ENCODE results near the gene KANSL1L.

DNA sequence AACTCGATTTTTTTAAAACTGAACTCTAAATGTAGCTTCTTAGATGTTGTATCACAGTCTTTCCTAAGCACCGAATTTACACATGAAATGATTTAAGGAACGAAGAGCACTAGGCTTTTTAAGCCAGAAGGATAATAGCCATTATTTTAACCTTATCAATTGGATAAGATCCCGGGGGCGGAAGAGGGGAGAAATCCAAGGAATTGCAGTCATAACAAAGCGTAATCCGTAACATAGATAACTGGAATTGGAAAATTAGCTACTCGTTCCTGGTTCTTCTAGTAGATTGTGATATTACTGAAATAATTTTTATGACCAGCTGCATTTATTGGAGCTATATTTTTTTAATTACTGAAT, 988 bp upstream of the KANSL1L start:
- TF ChIP-seq, protein P1, sequence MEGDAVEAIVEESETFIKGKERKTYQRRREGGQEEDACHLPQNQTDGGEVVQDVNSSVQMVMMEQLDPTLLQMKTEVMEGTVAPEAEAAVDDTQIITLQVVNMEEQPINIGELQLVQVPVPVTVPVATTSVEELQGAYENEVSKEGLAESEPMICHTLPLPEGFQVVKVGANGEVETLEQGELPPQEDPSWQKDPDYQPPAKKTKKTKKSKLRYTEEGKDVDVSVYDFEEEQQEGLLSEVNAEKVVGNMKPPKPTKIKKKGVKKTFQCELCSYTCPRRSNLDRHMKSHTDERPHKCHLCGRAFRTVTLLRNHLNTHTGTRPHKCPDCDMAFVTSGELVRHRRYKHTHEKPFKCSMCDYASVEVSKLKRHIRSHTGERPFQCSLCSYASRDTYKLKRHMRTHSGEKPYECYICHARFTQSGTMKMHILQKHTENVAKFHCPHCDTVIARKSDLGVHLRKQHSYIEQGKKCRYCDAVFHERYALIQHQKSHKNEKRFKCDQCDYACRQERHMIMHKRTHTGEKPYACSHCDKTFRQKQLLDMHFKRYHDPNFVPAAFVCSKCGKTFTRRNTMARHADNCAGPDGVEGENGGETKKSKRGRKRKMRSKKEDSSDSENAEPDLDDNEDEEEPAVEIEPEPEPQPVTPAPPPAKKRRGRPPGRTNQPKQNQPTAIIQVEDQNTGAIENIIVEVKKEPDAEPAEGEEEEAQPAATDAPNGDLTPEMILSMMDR (IDR thresholded peaks at IDR 0.05 in 2 of 3, conservative IDR thresholded peaks at IDR 0.05 in 1 of 3; ENCODE audit: borderline replicate concordance in 1 of 3, insufficient read depth in 1 of 3, low read depth in 2 of 3, low read length in 2 of 3) = no peak
- TF ChIP-seq EZH2phosphoT487 (IDR thresholded peaks at IDR 0.05; ENCODE audit: borderline replicate concordance) (no peak), JUND (IDR thresholded peaks at IDR 0.05) (no peak), POLR2AphosphoS5 (IDR thresholded peaks at IDR 0.05; ENCODE audit: low read depth, low read length) (no peak), ELF1 (IDR thresholded peaks at IDR 0.05; ENCODE audit: borderline replicate concordance, low read depth) (no peak), RAD21 (IDR thresholded peaks at IDR 0.05; ENCODE audit: low read depth) (no peak), EZH2 (IDR thresholded peaks at IDR 0.05) (no peak), ZNF274 (IDR thresholded peaks at IDR 0.05; ENCODE audit: low read depth, low read length) (no peak)
- TF ChIP-seq, protein P2, sequence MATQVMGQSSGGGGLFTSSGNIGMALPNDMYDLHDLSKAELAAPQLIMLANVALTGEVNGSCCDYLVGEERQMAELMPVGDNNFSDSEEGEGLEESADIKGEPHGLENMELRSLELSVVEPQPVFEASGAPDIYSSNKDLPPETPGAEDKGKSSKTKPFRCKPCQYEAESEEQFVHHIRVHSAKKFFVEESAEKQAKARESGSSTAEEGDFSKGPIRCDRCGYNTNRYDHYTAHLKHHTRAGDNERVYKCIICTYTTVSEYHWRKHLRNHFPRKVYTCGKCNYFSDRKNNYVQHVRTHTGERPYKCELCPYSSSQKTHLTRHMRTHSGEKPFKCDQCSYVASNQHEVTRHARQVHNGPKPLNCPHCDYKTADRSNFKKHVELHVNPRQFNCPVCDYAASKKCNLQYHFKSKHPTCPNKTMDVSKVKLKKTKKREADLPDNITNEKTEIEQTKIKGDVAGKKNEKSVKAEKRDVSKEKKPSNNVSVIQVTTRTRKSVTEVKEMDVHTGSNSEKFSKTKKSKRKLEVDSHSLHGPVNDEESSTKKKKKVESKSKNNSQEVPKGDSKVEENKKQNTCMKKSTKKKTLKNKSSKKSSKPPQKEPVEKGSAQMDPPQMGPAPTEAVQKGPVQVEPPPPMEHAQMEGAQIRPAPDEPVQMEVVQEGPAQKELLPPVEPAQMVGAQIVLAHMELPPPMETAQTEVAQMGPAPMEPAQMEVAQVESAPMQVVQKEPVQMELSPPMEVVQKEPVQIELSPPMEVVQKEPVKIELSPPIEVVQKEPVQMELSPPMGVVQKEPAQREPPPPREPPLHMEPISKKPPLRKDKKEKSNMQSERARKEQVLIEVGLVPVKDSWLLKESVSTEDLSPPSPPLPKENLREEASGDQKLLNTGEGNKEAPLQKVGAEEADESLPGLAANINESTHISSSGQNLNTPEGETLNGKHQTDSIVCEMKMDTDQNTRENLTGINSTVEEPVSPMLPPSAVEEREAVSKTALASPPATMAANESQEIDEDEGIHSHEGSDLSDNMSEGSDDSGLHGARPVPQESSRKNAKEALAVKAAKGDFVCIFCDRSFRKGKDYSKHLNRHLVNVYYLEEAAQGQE (IDR thresholded peaks at IDR 0.05; ENCODE audit: low read depth) = no peak

All from HCT116 (cell line).